Neutrophil (primary cell): ENCODE measurements around the gene DEFB128.

Experiments used
- H3K27ac ChIP-seq: fragments of 200-600 bp; sonication (generic); 2 replicates; pipeline ENCODE4 v1.5.1; 2016; ENCODE audit warnings: mild to moderate bottlenecking, moderate library complexity
- H3K27me3 ChIP-seq: fragments of 200-600 bp; sonication (generic); 2 replicates; pipeline ENCODE4 v1.6.0; 2016; ENCODE audit warnings: mild to moderate bottlenecking
- H3K36me3 ChIP-seq: fragments of 200-600 bp; sonication (generic); 2 replicates; pipeline ENCODE4 v1.5.1; 2017
- H3K4me1 ChIP-seq, 2 experiments: fragments of 200-600 bp in 1 of 2; sonication (generic) in 1 of 2; 1 replicate in 1 of 2; 2 replicates in 1 of 2; pipeline versions ENCODE4 v1.5.1 to v1.6.1; 2013 to 2016; ENCODE audit warnings: low read depth in 1 of 2, low read length in 1 of 2, mild to moderate bottlenecking in 1 of 2, moderate library complexity in 1 of 2; ENCODE audit not compliant: control insufficient read depth in 1 of 2, insufficient read depth in 1 of 2
- H3K4me3 ChIP-seq, 2 experiments: fragments of 200-600 bp in 1 of 2; sonication (generic) in 1 of 2; 1 replicate in 1 of 2; 2 replicates in 1 of 2; pipeline ENCODE4 v1.5.1; 2013 to 2016; ENCODE audit warnings: low read depth in 1 of 2, low read length in 1 of 2, mild to moderate bottlenecking in 1 of 2, moderate library complexity in 1 of 2
- H3K9me3 ChIP-seq: fragments of 200-600 bp; sonication (generic); 2 replicates; pipeline ENCODE4 v1.5.1; 2016
- TF ChIP-seq, protein P1 (sequence below): fragments of 200-600 bp; sonication (generic); IDR thresholded peaks from 2 replicates; pipeline ENCODE4 v1.5.1; 2016; ENCODE audit warnings: antibody characterized with exemption

DEFB128 gene

GRCh38 chr20:187733-188132, 1.8 kb downstream of the DEFB128 start:
- no peaks in the 10 kb centered on the region for H3K9me3 ChIP-seq
- TF ChIP-seq, protein P1, sequence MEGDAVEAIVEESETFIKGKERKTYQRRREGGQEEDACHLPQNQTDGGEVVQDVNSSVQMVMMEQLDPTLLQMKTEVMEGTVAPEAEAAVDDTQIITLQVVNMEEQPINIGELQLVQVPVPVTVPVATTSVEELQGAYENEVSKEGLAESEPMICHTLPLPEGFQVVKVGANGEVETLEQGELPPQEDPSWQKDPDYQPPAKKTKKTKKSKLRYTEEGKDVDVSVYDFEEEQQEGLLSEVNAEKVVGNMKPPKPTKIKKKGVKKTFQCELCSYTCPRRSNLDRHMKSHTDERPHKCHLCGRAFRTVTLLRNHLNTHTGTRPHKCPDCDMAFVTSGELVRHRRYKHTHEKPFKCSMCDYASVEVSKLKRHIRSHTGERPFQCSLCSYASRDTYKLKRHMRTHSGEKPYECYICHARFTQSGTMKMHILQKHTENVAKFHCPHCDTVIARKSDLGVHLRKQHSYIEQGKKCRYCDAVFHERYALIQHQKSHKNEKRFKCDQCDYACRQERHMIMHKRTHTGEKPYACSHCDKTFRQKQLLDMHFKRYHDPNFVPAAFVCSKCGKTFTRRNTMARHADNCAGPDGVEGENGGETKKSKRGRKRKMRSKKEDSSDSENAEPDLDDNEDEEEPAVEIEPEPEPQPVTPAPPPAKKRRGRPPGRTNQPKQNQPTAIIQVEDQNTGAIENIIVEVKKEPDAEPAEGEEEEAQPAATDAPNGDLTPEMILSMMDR: no peak
- H3K36me3 ChIP-seq: no peaks in the 10 kb centered on the region
- H3K27ac ChIP-seq: no peak overlapping the region
- H3K4me1 ChIP-seq: no peaks in the 10 kb centered on the region
- H3K27me3 ChIP-seq: peaks cover 40% of the 10 kb centered on the region
- no peak overlapping the region for H3K4me3 ChIP-seq

DNA sequence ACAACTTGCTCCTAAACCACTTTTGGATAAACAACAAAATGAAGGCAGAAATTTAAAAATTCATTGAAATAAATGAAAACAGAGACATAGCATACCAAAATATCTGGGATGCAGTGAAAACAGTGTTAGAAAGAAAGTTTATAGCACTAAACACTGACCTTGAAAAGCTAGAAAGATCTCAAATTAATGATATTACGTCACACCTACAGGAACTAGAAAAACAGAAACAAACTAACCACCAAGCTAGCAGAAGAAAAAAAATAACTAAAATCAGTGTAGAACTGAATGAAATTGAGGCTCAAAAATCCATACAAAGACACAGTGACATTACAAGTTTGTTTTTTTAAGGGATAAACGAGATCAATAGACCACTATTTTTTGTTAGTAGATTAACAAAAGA, 5.2 kb downstream of the DEFB128 start:
- Histone ChIP-seq H3K9me3 (no peaks in the 10 kb centered on the region), H3K27ac (no peak overlapping the region), H3K36me3 (no peaks in the 10 kb centered on the region), H3K4me1 (no peaks in the 10 kb centered on the region), H3K4me3 (no peak overlapping the region), H3K27me3 (peaks cover 62% of the 10 kb centered on the region)
- TF ChIP-seq, protein P1: no peak

- peaks cover 38% of the 10 kb centered on the region for H3K27me3 ChIP-seq
- H3K4me3 ChIP-seq: no peak overlapping the region
- no peaks in the 10 kb centered on the region for H3K4me1 ChIP-seq
- no peaks in the 10 kb centered on the region for H3K36me3 ChIP-seq
- TF ChIP-seq, protein P1: no peak
- no peak overlapping the region for H3K27ac ChIP-seq
- no peaks in the 10 kb centered on the region for H3K9me3 ChIP-seq
Measured at GRCh38 chr20:168876-169275, 20.6 kb downstream of the DEFB128 start.

DNA sequence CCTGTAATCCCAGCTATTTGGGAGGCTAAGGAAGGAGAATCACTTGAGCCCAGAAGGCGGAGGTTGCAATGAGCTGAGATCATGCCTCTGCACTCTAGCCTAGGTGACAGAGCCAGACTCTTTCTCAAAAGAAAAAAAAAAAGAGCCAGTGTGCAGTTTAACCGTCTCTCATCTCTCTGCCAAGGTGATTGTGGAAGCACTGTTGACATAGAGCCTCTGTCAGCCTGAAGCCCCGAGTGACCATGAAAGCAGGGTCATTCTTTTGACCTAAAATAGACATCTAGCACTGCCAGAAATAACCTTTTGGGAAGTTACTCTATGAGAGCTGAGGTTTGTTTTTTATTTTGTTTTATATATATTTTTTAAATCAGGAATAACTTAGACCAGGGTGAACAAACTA, 24.9 kb downstream of the DEFB128 start:
- no peaks in the 10 kb centered on the region for H3K36me3 ChIP-seq
- no peaks in the 10 kb centered on the region for H3K4me1 ChIP-seq
- no peaks in the 10 kb centered on the region for H3K9me3 ChIP-seq
- H3K27ac ChIP-seq: no peak overlapping the region
- no peak overlapping the region for H3K4me3 ChIP-seq
- TF ChIP-seq, protein P1: no peak
- peaks cover 52% of the 10 kb centered on the region for H3K27me3 ChIP-seq

DNA sequence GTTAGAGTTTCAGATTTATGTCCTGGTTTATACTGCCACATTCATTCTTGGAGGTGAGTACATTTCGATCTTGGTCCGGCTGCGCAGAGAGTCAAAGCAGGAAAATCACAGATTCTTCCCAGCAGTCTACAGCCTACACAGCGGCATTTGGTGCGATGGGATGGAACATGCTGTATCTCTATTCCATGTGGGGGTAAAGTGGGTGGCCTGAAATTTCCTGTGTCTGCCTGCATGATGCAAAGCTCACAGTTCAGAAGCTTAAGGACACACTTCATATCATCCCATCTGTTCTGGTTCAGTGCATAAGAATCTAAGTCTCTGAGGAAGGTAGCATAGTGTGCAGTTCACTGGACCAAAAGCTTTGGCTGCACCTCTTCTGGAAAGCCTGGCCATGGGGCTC, 32.4 kb downstream of the DEFB128 start, which contains the start of gene DEFB127:
Gene DEFB127, plus strand, starts transcription at position 301 of the 400 bp plus-strand sequence. Its CDS starts 91 bp downstream, at position 392.
- Histone ChIP-seq H3K9me3 (no peaks in the 10 kb centered on the region), H3K27me3 (peaks cover 52% of the 10 kb centered on the region), H3K27ac (no peak within 1 kb of the TSS), H3K36me3 (no peaks in the 10 kb centered on the region), H3K4me1 (no peaks in the 10 kb centered on the region), H3K4me3 (no peak within 1 kb of the TSS)
- TF ChIP-seq, protein P1: no peak

DNA sequence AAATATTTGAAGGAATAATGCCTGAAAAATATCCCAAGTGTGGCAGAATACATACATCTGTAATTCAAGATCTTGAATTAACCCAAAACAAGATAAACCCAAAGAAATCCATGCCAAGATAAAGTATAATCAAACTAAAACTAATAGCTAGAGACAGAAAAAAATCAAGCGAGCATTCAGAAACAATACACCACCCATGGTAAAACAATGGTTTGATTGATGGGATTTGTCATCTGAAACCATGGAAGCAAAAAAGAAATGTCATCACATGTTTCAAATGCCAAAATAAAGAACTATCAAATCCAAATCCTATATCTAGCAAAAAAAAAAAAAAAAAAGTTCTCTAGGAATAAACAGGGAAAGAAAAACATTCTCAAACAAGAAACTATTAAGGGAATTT, 37.4 kb downstream of the DEFB128 start:
- Histone ChIP-seq H3K27me3 (peaks cover 67% of the 10 kb centered on the region), H3K9me3 (no peaks in the 10 kb centered on the region), H3K27ac (no peak overlapping the region), H3K36me3 (no peaks in the 10 kb centered on the region), H3K4me3 (no peak overlapping the region), H3K4me1 (no peaks in the 10 kb centered on the region)
- TF ChIP-seq, protein P1: no peak
